K562 (cell line): Measurements from ENCODE around the gene LMAN2. TPM values are rescaled to one million over a fixed set of nuclear protein-coding genes. Genes with fewer than 3 reads are reported as not detected.

ENCODE experiments used
- ATAC-seq: fragments of 200-7000 bp; cut with Tn5 transposase; 3 replicates; pipeline ENCODE4 v1.9.1; 2020; ENCODE audit warnings: moderate library complexity
- BruUV-seq: library from RNA; stranded (reverse); fragments of 400-500 nt; replicated peaks from 2 replicates; lab custom pipeline; 2021; lab: Mats Ljungman, UMichigan
- CTCF ChIA-PET: fragments of 300-600 bp; formaldehyde crosslinking; extraction: SDS; loops from one replicate; lab custom pipeline; 2021; ENCODE audit warnings: low intra/inter-chr PET ratio; lab: Yijun Ruan, JAX
- POLR2A ChIA-PET: fragments of 300-600, 350-650 bp; sonication (Branson Sonifier 250); formaldehyde crosslinking; extraction: SDS; loops from one replicate; lab custom pipeline; 2021; ENCODE audit warnings: antibody characterized with exemption, inconsistent platforms; lab: Yijun Ruan, JAX
- DNase-seq, 4 experiments: peaks; one replicate each; pipeline versions ENCODE4 v3.0.0 to v3.0.0-alpha.2; 2011 to 2018; ENCODE audit warnings: low spot score in 3 of 4, mixed read lengths in 3 of 4; ENCODE audit errors: extremely low read depth in 1 of 4
- FAIRE-seq: peaks from 2 replicates; lab custom pipeline; 2011; peaks lifted over from hg19 to GRCh38; lab: Jason Lieb, UNC
- H2AFZ ChIP-seq: 2 replicates; pipeline ENCODE4 v1.6.0; 2011; ENCODE audit warnings: low read depth, low read length, control low read depth, inconsistent platforms
- H3K27ac ChIP-seq: fragments of 200-600 bp; 3 replicates; pipeline ENCODE4 v1.8.0; 2011; ENCODE audit warnings: low read depth, mild to moderate bottlenecking, control low read depth, inconsistent platforms, low read length, moderate library complexity, mixed read lengths; ENCODE audit errors: extremely low read depth
- H3K27me3 ChIP-seq, 2 experiments: fragments of 300-600 bp in 1 of 2; 2 replicates in 1 of 2; 3 replicates in 1 of 2; pipeline versions ENCODE4 v1.6.0 to v1.8.0; 2011; ENCODE audit warnings: inconsistent platforms in 2 of 2, low read length in 2 of 2, mild to moderate bottlenecking in 1 of 2, mixed read lengths in 1 of 2, moderate library complexity in 1 of 2; ENCODE audit not compliant: control insufficient read depth in 2 of 2, insufficient read depth in 2 of 2
- H3K36me3 ChIP-seq: fragments of 300-600 bp; 3 replicates; pipeline ENCODE4 v1.8.0; 2011; ENCODE audit warnings: mild to moderate bottlenecking, low read length, inconsistent platforms; ENCODE audit not compliant: control insufficient read depth, insufficient read depth
- H3K4me1 ChIP-seq, 2 experiments: fragments of 200-600 bp in 1 of 2; replicated peaks in 1 of 2; 2 replicates in 1 of 2; 3 replicates in 1 of 2; pipeline versions ENCODE4 v1.5.1 to v1.8.0; 2011; ENCODE audit warnings: inconsistent platforms in 2 of 2, low read length in 2 of 2, mild to moderate bottlenecking in 1 of 2, mixed read lengths in 1 of 2, moderate library complexity in 1 of 2; ENCODE audit not compliant: control insufficient read depth in 2 of 2, insufficient read depth in 2 of 2
- H3K4me2 ChIP-seq: 2 replicates; pipeline ENCODE4 v1.6.1; 2011; ENCODE audit warnings: low read length, control low read depth, inconsistent platforms, mixed read lengths; ENCODE audit not compliant: insufficient read depth
- H3K4me3 ChIP-seq: fragments of 200-600 bp; sonication (generic), shearing (Covaris generic); 2 replicates; pipeline ENCODE4 v1.5.1; 2016; ENCODE audit warnings: control low read depth, inconsistent platforms
- H3K79me2 ChIP-seq: fragments of 200-600 bp; 3 replicates; pipeline ENCODE4 v1.8.0; 2011; ENCODE audit warnings: low read length, inconsistent platforms; ENCODE audit not compliant: control insufficient read depth, insufficient read depth
- H3K9ac ChIP-seq, 2 experiments: 2 replicates each; pipeline versions ENCODE4 v1.6.0 to v1.6.1; 2011; ENCODE audit warnings: low read depth in 2 of 2, low read length in 2 of 2, control low read depth in 1 of 2, inconsistent platforms in 1 of 2, mild to moderate bottlenecking in 1 of 2, mixed read lengths in 1 of 2; ENCODE audit not compliant: insufficient read depth in 1 of 2
- H3K9me1 ChIP-seq: one replicate; pipeline ENCODE4 v1.6.0; 2011; ENCODE audit warnings: inconsistent platforms, mild to moderate bottlenecking, low read length, moderate library complexity; ENCODE audit not compliant: control insufficient read depth, insufficient read depth
- H3K9me3 ChIP-seq: replicated peaks from 2 replicates; pipeline ENCODE4 v1.5.1; 2011; ENCODE audit warnings: low read depth, low read length, inconsistent platforms; ENCODE audit not compliant: control insufficient read depth, insufficient read depth
- H4K20me1 ChIP-seq: replicated peaks from 2 replicates; pipeline ENCODE4 v1.6.1; 2011; ENCODE audit warnings: low read length, inconsistent platforms, mixed read lengths; ENCODE audit not compliant: control insufficient read depth, insufficient read depth
- CBFA2T2 ChIP-seq: fragments of 450-650 bp; conservative IDR thresholded peaks from 2 replicates; pipeline ENCODE4 v1.6.1; 2017; ENCODE audit warnings: mild to moderate bottlenecking
- EHMT2 ChIP-seq: fragments of 450-650 bp; IDR thresholded peaks from 2 replicates; pipeline ENCODE4 v1.6.1; 2018; ENCODE audit warnings: antibody characterized with exemption
- HLTF ChIP-seq: fragments of 450-650 bp; IDR thresholded peaks from 2 replicates; pipeline ENCODE4 v1.6.1; 2016
- NONO ChIP-seq, 2 experiments: fragments of 200-400 bp in 1 of 2; fragments of 450-650 bp in 1 of 2; formaldehyde crosslinking in 1 of 2; IDR thresholded peaks; 2 replicates each; pipeline ENCODE4 v1.6.1; 2017; ENCODE audit warnings: low read depth in 2 of 2, mild to moderate bottlenecking in 2 of 2, moderate library complexity in 2 of 2, low read length in 1 of 2
- PCBP2 ChIP-seq: fragments of 200-400 bp; formaldehyde crosslinking; IDR thresholded peaks from 2 replicates; pipeline ENCODE4 v1.6.1; 2018; ENCODE audit warnings: low read length, low read depth, mild to moderate bottlenecking, moderate library complexity; ENCODE audit not compliant: poor library complexity, severe bottlenecking
- RBM15 ChIP-seq: fragments of 200-400 bp; formaldehyde crosslinking; IDR thresholded peaks from 2 replicates; pipeline ENCODE4 v1.6.1; 2018; ENCODE audit warnings: mild to moderate bottlenecking, low read length, moderate library complexity; ENCODE audit not compliant: insufficient read depth
- SMARCE1 ChIP-seq: fragments of 450-650 bp; IDR thresholded peaks from 2 replicates; pipeline ENCODE4 v1.7.1; 2016; ENCODE audit warnings: mild to moderate bottlenecking
- ZEB2 ChIP-seq: fragments of 450-650 bp; IDR thresholded peaks from 2 replicates; pipeline ENCODE4 v1.6.1; 2016
- WGBS: fragments of 100-300 bp; shearing (Covaris generic); methylation state at CpG from one replicate; pipeline ENCODE4 v1.1.6; 2016; ENCODE audit warnings: low coverage, mixed read lengths; ENCODE audit not compliant: insufficient coverage; ENCODE audit errors: missing lambda C conversion rate; 5-methylcytosine and 5-hydroxymethylcytosine counted together
- in situ Hi-C: fragments of 300-500 bp; cut with MboI; formaldehyde crosslinking; loops from 4 replicates; pipeline ENCODE4 v1.15.0; 2018; ENCODE audit warnings: inconsistent platforms, mixed read lengths
- intact Hi-C: fragments of 100-400 bp; cut with micrococcal nuclease; formaldehyde crosslinking; loops from 2 replicates; pipeline ENCODE4 v1.14.2; 2022
- polyA plus RNA-seq, 8 experiments: library from polyadenylated mRNA; depleted of rRNA in 4 of 8; stranded (reverse) in 5 of 8; unstranded in 3 of 8; fragments of >200 nt; fragmentation: Nextera tagmentation in 2 of 8; fragmentation: Illumina TruSeq in 1 of 8; extraction: Ambion mirVana in 2 of 8; extraction: Trizol in 1 of 8; gene quantifications; 2 replicates each; pipeline versions ENCODE4 v1.2.1 to v1.2.3, GENCODE V29; 2011 to 2014; ENCODE audit warnings: inconsistent platforms in 1 of 8, missing spikeins in 1 of 8
- total RNA-seq, 7 experiments: library from RNA; depleted of rRNA in 6 of 7; stranded (reverse); fragments of >200 nt in 6 of 7; fragmentation: Illumina TruSeq in 2 of 7; extraction: Trizol in 2 of 7; gene quantifications; 2 replicates each; pipeline versions ENCODE4 v1.2.1 to v1.2.3, GENCODE V29; 2011 to 2021; ENCODE audit warnings: low replicate concordance in 1 of 7
- TF ChIP-seq, protein P1 (sequence below): fragments of 450-650 bp; IDR thresholded peaks from 2 replicates; pipeline ENCODE4 v1.6.1; 2016; ENCODE audit warnings: low read depth, mild to moderate bottlenecking, moderate library complexity
- TF ChIP-seq, protein P2 (sequence below): fragments of 250-450 bp; sonication (Bioruptor Pico); IDR thresholded peaks from 2 replicates; pipeline ENCODE4 v1.5.0; 2020; ENCODE audit warnings: mild to moderate bottlenecking, borderline replicate concordance

Gene LMAN2
- total and polyA plus RNA-seq, 9 of the 15 experiments (the other 6 are each of a cell fraction or from before 2014, with no cell fraction given): 2.7 to 254 (median 136) TPM

DNA sequence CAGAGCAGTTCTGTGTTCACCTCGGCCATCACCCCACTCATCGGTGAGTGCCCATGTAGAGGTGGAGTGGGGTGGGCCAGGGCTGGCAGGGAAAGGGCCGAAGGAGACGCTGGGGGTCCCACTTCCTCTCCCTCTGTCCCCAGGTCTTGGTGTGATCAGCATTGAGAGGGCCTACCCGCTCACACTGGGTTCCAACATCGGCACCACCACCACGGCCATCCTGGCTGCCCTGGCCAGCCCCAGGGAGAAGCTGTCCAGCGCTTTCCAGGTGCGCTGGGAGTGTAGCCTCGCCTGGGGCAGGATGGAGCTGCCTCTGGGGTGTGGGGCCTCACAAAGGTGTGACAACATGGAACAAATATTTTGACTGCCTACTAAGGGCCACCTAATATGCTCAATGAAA, 45.3 kb upstream of the LMAN2 start:
- Histone ChIP-seq H4K20me1 (no peaks in the 10 kb centered on the region), H3K36me3 (no peaks in the 10 kb centered on the region), H3K27ac (no peak overlapping the region), H3K4me2 (no peak overlapping the region), H3K4me3 (no peak overlapping the region), H3K9me1 (no peaks in the 10 kb centered on the region), H2AFZ (no peak overlapping the region), H3K27me3 (peaks cover 2 to 27% of the 10 kb centered on the region in 2 experiments; a peak in 3 of 5 replicates), H3K9ac (no peak overlapping the region), H3K9me3 (no peaks in the 10 kb centered on the region), H3K79me2 (no peaks in the 10 kb centered on the region), H3K4me1 (peaks cover 0 to 16% of the 10 kb centered on the region in 2 experiments; a peak in 2 of 5 replicates)
- ChIA-PET POLR2A (interaction anchor here (0.6 to 1.4 kb wide), 3 partner anchors 18 to 109 kb away, joined by 4 to 5 read pairs (median 4); no protein-coding TSS in a partner anchor), CTCF (no interaction called here)
- in situ Hi-C loops: loop anchor here (10.0 kb wide), 1 partner anchor 668 kb away; no protein-coding TSS in a partner anchor
- DNase-seq (no peak), FAIRE-seq (no peak), ATAC-seq (no peak)
- intact Hi-C loops: no loop called here
- no TSS peak for BruUV-seq
- 32% methylated on average over 8 of the region's 10 CpGs for WGBS
- TF ChIP-seq CBFA2T2: no peak
- no peak for TF ChIP-seq ZEB2
- TF ChIP-seq, protein P1, sequence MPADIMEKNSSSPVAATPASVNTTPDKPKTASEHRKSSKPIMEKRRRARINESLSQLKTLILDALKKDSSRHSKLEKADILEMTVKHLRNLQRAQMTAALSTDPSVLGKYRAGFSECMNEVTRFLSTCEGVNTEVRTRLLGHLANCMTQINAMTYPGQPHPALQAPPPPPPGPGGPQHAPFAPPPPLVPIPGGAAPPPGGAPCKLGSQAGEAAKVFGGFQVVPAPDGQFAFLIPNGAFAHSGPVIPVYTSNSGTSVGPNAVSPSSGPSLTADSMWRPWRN: no peak
- no peak for TF ChIP-seq EHMT2
- TF ChIP-seq PCBP2: no peak
- TF ChIP-seq RBM15: no peak
- TF ChIP-seq NONO (IDR thresholded peaks at IDR 0.05; ENCODE audit: low read depth in 2 of 2, low read length in 1 of 2): no peak
- TF ChIP-seq HLTF: no peak
- TF ChIP-seq, protein P2, sequence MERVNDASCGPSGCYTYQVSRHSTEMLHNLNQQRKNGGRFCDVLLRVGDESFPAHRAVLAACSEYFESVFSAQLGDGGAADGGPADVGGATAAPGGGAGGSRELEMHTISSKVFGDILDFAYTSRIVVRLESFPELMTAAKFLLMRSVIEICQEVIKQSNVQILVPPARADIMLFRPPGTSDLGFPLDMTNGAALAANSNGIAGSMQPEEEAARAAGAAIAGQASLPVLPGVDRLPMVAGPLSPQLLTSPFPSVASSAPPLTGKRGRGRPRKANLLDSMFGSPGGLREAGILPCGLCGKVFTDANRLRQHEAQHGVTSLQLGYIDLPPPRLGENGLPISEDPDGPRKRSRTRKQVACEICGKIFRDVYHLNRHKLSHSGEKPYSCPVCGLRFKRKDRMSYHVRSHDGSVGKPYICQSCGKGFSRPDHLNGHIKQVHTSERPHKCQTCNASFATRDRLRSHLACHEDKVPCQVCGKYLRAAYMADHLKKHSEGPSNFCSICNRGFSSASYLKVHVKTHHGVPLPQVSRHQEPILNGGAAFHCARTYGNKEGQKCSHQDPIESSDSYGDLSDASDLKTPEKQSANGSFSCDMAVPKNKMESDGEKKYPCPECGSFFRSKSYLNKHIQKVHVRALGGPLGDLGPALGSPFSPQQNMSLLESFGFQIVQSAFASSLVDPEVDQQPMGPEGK (CRISPR knock-in tag): no peak
- no peak for TF ChIP-seq SMARCE1
